ENCODE measurements around the gene MAPKAPK5. TPM values are rescaled to one million over a fixed set of nuclear protein-coding genes. Genes with fewer than 3 reads are reported as not detected.
A peak's percentile ranks its signal among the peaks of the same experiment; 100 is the strongest.

MAPKAPK5 gene
- total and polyA plus RNA-seq, 10 of the 15 experiments (the other 5 are each of a cell fraction or from before 2014, with no cell fraction given) = 12.6 to 54.3 (median 41.5) TPM

DNA sequence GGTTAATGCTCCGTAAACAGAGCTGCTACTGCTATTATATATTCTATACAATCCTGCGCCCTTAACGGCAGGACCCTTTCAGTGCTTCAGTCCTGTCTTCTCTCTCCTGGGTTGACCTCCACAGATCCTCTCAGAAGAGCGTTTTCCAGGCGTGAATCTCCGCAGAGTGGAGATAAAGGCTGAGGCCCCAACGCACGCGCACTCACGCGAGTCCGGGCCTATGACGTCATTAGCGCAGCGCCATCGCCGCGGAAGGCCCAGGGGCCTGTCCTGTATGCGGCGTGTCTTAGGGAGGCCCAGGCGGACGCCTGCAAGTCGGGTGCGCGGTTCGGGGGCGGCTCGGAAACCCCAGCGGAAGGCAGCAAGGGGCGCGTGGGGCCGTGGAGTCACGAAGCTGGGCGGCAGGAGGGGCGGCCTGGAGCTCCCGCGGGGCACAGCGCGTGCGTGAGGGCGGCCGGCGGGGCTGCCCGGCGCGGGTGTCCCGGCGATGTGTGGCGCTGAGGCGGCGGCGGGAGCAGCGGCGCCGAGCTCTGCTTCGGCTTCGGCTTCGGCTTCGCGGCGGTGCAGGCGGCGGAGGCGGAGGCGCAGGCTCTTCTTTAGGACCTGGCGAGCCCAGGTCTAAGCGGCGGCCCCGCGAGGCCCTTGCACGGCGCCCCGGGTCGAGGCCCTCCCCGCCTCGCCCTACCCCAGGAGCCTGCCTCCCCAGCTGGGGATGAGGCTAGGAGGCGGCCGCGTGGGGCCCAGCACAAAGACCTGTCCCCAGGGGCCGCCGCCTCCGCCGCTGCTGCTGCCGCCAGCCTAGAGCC is at the start of gene MAPKAPK5 (continued):
- TF ChIP-seq RELA (IDR thresholded peaks at IDR 0.05; ENCODE audit: borderline replicate concordance, partially characterized antibody) = peak; percentile 94
- no peak; the same call in 1 of the 2 replicates for TF ChIP-seq POLR2AphosphoS2 (IDR thresholded peaks at IDR 0.05; ENCODE audit: low read depth, low read length)
- TF ChIP-seq NR2F1 (conservative IDR thresholded peaks at IDR 0.05) = peak; percentile 72
- TF ChIP-seq, protein P1, sequence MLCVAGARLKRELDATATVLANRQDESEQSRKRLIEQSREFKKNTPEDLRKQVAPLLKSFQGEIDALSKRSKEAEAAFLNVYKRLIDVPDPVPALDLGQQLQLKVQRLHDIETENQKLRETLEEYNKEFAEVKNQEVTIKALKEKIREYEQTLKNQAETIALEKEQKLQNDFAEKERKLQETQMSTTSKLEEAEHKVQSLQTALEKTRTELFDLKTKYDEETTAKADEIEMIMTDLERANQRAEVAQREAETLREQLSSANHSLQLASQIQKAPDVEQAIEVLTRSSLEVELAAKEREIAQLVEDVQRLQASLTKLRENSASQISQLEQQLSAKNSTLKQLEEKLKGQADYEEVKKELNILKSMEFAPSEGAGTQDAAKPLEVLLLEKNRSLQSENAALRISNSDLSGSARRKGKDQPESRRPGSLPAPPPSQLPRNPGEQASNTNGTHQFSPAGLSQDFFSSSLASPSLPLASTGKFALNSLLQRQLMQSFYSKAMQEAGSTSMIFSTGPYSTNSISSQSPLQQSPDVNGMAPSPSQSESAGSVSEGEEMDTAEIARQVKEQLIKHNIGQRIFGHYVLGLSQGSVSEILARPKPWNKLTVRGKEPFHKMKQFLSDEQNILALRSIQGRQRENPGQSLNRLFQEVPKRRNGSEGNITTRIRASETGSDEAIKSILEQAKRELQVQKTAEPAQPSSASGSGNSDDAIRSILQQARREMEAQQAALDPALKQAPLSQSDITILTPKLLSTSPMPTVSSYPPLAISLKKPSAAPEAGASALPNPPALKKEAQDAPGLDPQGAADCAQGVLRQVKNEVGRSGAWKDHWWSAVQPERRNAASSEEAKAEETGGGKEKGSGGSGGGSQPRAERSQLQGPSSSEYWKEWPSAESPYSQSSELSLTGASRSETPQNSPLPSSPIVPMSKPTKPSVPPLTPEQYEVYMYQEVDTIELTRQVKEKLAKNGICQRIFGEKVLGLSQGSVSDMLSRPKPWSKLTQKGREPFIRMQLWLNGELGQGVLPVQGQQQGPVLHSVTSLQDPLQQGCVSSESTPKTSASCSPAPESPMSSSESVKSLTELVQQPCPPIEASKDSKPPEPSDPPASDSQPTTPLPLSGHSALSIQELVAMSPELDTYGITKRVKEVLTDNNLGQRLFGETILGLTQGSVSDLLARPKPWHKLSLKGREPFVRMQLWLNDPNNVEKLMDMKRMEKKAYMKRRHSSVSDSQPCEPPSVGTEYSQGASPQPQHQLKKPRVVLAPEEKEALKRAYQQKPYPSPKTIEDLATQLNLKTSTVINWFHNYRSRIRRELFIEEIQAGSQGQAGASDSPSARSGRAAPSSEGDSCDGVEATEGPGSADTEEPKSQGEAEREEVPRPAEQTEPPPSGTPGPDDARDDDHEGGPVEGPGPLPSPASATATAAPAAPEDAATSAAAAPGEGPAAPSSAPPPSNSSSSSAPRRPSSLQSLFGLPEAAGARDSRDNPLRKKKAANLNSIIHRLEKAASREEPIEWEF (IDR thresholded peaks at IDR 0.05; ENCODE audit: insufficient replicate concordance, low read depth, low read length) = no peak
- TF ChIP-seq PAX8 (IDR thresholded peaks at IDR 0.05) = no peak
- TF ChIP-seq SMAD5 (IDR thresholded peaks at IDR 0.05; ENCODE audit: low read depth) = peak; percentile 96
- peak; percentile 58 for TF ChIP-seq MEF2B (IDR thresholded peaks at IDR 0.05; ENCODE audit: partially characterized antibody, poor library complexity, severe bottlenecking)
- TF ChIP-seq NBN (IDR thresholded peaks at IDR 0.05) = peak; percentile 99
- TF ChIP-seq, protein P2, sequence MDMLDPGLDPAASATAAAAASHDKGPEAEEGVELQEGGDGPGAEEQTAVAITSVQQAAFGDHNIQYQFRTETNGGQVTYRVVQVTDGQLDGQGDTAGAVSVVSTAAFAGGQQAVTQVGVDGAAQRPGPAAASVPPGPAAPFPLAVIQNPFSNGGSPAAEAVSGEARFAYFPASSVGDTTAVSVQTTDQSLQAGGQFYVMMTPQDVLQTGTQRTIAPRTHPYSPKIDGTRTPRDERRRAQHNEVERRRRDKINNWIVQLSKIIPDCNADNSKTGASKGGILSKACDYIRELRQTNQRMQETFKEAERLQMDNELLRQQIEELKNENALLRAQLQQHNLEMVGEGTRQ (IDR thresholded peaks at IDR 0.05; ENCODE audit: borderline replicate concordance, low read depth, low read length) = no peak
- TF ChIP-seq IRF4 (IDR thresholded peaks at IDR 0.05; ENCODE audit: low read depth, low read length) = 0 out of 2 replicates have a peak, but pooled peaks have one; percentile 21
- TF ChIP-seq, protein P3, sequence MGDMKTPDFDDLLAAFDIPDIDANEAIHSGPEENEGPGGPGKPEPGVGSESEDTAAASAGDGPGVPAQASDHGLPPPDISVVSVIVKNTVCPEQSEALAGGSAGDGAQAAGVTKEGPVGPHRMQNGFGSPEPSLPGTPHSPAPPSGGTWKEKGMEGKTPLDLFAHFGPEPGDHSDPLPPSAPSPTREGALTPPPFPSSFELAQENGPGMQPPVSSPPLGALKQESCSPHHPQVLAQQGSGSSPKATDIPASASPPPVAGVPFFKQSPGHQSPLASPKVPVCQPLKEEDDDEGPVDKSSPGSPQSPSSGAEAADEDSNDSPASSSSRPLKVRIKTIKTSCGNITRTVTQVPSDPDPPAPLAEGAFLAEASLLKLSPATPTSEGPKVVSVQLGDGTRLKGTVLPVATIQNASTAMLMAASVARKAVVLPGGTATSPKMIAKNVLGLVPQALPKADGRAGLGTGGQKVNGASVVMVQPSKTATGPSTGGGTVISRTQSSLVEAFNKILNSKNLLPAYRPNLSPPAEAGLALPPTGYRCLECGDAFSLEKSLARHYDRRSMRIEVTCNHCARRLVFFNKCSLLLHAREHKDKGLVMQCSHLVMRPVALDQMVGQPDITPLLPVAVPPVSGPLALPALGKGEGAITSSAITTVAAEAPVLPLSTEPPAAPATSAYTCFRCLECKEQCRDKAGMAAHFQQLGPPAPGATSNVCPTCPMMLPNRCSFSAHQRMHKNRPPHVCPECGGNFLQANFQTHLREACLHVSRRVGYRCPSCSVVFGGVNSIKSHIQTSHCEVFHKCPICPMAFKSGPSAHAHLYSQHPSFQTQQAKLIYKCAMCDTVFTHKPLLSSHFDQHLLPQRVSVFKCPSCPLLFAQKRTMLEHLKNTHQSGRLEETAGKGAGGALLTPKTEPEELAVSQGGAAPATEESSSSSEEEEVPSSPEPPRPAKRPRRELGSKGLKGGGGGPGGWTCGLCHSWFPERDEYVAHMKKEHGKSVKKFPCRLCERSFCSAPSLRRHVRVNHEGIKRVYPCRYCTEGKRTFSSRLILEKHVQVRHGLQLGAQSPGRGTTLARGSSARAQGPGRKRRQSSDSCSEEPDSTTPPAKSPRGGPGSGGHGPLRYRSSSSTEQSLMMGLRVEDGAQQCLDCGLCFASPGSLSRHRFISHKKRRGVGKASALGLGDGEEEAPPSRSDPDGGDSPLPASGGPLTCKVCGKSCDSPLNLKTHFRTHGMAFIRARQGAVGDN (IDR thresholded peaks at IDR 0.05) = peak; percentile 30; the same call in 1 of the 2 replicates
- 0 out of 2 replicates have a peak, but pooled peaks have one; percentile 8 for TF ChIP-seq JUNB (IDR thresholded peaks at IDR 0.05)
- 0 out of 4 replicates have a peak, but pooled peaks of 1 of the 2 experiments have one; percentile 49 for TF ChIP-seq EP300 (IDR thresholded peaks at IDR 0.05; ENCODE audit: borderline replicate concordance in 1 of 2, control insufficient read depth in 1 of 2, low read depth in 2 of 2, low read length in 2 of 2)
- 0 out of 2 replicates have a peak, but pooled peaks have one; percentile 68 for TF ChIP-seq TBL1XR1 (IDR thresholded peaks at IDR 0.05; ENCODE audit: low read depth, low read length)
- TF ChIP-seq, protein P4, sequence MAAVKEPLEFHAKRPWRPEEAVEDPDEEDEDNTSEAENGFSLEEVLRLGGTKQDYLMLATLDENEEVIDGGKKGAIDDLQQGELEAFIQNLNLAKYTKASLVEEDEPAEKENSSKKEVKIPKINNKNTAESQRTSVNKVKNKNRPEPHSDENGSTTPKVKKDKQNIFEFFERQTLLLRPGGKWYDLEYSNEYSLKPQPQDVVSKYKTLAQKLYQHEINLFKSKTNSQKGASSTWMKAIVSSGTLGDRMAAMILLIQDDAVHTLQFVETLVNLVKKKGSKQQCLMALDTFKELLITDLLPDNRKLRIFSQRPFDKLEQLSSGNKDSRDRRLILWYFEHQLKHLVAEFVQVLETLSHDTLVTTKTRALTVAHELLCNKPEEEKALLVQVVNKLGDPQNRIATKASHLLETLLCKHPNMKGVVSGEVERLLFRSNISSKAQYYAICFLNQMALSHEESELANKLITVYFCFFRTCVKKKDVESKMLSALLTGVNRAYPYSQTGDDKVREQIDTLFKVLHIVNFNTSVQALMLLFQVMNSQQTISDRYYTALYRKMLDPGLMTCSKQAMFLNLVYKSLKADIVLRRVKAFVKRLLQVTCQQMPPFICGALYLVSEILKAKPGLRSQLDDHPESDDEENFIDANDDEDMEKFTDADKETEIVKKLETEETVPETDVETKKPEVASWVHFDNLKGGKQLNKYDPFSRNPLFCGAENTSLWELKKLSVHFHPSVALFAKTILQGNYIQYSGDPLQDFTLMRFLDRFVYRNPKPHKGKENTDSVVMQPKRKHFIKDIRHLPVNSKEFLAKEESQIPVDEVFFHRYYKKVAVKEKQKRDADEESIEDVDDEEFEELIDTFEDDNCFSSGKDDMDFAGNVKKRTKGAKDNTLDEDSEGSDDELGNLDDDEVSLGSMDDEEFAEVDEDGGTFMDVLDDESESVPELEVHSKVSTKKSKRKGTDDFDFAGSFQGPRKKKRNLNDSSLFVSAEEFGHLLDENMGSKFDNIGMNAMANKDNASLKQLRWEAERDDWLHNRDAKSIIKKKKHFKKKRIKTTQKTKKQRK (IDR thresholded peaks at IDR 0.05; ENCODE audit: low read depth, low read length) = no peak
